Prostate gland (tissue), 2 donors: ENCODE measurements around the gene GSKIP.

Experiments
- POLR2A ChIP-seq: fragments of 450-650 bp; IDR thresholded peaks from one replicate; pipeline ENCODE4 v1.6.1; 2016; ENCODE audit warnings: antibody characterized with exemption, mild to moderate bottlenecking
- POLR2AphosphoS5 ChIP-seq: sonication (generic); formaldehyde crosslinking; IDR thresholded peaks from one replicate; pipeline ENCODE4 v1.6.1; 2017; ENCODE audit warnings: antibody characterized with exemption
- TF ChIP-seq, protein P1 (sequence below), 4 experiments: fragments of 200-600 bp in 2 of 4; fragments of 450-650 bp in 2 of 4; sonication (generic) in 2 of 4; IDR thresholded peaks; 1 replicate in 3 of 4; 2 replicates in 1 of 4; pipeline ENCODE4 v1.5.1; 2016 to 2019; ENCODE audit warnings: antibody characterized with exemption in 4 of 4, mild to moderate bottlenecking in 2 of 4, moderate library complexity in 2 of 4

DNA sequence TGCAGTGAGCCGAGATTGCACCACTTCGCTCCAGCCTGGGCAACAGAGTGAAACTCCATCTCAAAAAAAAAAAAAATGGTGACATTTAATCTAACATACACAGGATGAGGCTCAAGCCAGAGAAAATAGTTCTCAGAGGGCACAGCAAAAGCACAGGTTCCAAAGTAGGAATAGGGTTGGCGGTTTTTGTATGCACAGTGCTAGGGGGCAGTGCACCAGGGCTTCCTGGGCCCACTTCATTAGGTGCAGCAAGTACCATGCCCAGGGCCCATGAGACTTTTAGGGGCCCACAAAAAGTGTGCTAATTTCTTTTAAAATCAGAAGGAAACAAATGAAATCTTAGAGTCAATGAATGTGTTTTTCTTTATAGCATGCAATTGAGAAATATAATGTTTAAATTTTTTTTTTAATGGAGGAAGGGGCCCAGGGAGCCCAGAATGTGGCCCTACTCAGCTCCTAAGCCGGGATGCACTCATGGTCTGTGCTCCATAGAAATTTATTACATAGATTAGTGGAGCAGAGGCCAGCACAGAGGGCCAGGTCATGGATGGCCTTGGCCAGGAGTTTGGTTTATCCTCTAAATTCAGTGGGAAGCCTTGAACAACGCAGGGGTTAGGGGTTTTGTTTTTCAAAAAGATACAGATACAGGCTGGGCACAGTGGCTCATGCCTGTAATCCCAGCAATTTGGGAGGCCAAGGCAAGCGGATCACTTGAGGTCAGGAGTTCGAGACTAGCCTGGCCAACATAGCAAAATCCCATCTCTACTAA lies 30.9 kb downstream of the GSKIP start:
- TF ChIP-seq, protein P1, sequence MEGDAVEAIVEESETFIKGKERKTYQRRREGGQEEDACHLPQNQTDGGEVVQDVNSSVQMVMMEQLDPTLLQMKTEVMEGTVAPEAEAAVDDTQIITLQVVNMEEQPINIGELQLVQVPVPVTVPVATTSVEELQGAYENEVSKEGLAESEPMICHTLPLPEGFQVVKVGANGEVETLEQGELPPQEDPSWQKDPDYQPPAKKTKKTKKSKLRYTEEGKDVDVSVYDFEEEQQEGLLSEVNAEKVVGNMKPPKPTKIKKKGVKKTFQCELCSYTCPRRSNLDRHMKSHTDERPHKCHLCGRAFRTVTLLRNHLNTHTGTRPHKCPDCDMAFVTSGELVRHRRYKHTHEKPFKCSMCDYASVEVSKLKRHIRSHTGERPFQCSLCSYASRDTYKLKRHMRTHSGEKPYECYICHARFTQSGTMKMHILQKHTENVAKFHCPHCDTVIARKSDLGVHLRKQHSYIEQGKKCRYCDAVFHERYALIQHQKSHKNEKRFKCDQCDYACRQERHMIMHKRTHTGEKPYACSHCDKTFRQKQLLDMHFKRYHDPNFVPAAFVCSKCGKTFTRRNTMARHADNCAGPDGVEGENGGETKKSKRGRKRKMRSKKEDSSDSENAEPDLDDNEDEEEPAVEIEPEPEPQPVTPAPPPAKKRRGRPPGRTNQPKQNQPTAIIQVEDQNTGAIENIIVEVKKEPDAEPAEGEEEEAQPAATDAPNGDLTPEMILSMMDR (IDR thresholded peaks at IDR 0.05), result no peak
- TF ChIP-seq POLR2AphosphoS5, result no peak
- TF ChIP-seq POLR2A, result no peak
